Measurements from ENCODE around the gene SLC17A8. TPM values are rescaled to one million over a fixed set of nuclear protein-coding genes. Genes with fewer than 3 reads are reported as not detected.
A peak's percentile ranks its signal among the peaks of the same experiment; 100 is the strongest.

Gene SLC17A8
- total RNA-seq, 1 experiment from 2014 or later: not detected

DNA sequence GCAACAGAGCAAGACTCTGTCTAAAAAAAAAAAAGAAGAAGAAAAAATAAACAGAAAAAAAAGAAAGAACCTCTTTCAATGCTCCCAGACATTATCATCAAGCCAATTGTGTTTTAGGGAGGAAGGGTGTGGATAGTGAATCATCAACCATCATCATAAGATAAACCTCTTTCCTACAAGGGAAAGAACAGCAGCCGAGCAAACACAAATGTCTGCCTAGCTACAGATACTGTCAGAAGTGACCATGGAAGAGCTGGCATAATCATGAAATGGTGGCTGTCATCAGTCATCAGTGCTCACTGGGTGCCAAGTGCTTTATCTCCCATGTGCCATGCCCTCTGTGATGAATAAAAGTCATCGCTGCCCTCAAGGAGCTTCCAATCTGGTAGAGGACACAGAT lies 46.6 kb downstream of the SLC17A8 start:
- ATAC-seq: no peak
- intact Hi-C loops (cut with micrococcal nuclease; ENCODE audit: unreplicated experiment): no loop called here
- Histone ChIP-seq H3K27ac (ENCODE audit: low read length) (no peak overlapping the region), H3K27me3 (ENCODE audit: control insufficient read depth, insufficient read depth, low read length) (peaks cover 2% of the 10 kb centered on the region; the same call in 1 of the 2 replicates), H3K4me3 (ENCODE audit: low read depth in 2 of 2, low read length in 2 of 2) (no peak overlapping the region), H3K4me1 (ENCODE audit: control insufficient read depth, insufficient read depth, low read length) (no peaks in the 10 kb centered on the region), H3K36me3 (ENCODE audit: control insufficient read depth, insufficient read depth, low read length) (no peaks in the 10 kb centered on the region), H3K9me3 (ENCODE audit: control insufficient read depth, insufficient read depth, low read depth, low read length) (no peaks in the 10 kb centered on the region)
- ChIA-PET CTCF (no interaction called here), POLR2A (no interaction called here)
- DNase-seq (ENCODE audit: low read depth, low spot score): no peak
- no TSS peak for BruUV-seq (replicated peaks)
- in situ Hi-C loops (cut with HindIII; ENCODE audit: low pct_unique_long_range_greater_than_20kb, low sequenced_read_pairs): no loop called here
- TF ChIP-seq POLR2AphosphoS5 (IDR thresholded peaks at IDR 0.05; ENCODE audit: low read depth, low read length): no peak
- TF ChIP-seq TCF7L2 (IDR thresholded peaks at IDR 0.05; ENCODE audit: low read depth, low read length): no peak

DNA sequence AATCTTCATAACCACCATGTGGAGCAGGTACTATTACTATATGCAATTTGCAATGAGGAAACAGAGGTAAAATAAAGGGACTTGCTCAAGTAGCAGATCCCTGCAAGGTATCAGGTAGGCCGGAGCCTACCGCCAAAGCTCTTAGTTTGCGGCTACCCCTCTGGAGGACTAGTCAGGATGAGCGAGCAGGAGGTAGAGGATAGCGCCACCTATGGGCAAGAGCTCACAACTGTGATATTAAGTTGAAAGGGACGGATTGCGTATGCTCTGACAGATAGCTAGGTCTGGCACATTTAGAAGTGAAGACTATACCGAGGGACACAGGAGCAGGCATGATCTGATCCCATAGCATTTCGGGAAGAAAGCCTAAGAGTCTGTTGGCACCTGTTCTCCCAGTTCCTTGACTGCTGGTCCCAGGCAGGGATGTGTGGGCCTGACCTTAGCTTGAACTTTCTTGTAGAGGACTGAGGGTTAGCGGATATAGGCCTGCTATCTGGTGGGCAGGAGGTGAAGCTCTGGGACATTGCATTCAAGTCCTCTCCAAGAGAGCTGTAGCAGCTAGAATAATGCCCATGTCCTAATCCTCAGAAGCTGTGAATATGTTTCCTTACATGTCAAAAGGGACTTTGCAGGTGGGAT lies 48.0 kb downstream of the SLC17A8 start:
- BruUV-seq (replicated peaks): no TSS peak
- DNase-seq (ENCODE audit: low read depth, low spot score): peak; percentile 10
- intact Hi-C loops (cut with micrococcal nuclease; ENCODE audit: unreplicated experiment): no loop called here
- no peak for ATAC-seq
- Histone ChIP-seq H3K36me3 (ENCODE audit: control insufficient read depth, insufficient read depth, low read length) (no peaks in the 10 kb centered on the region), H3K27me3 (ENCODE audit: control insufficient read depth, insufficient read depth, low read length) (peaks cover 2% of the 10 kb centered on the region; the same call in 1 of the 2 replicates), H3K4me1 (ENCODE audit: control insufficient read depth, insufficient read depth, low read length) (no peaks in the 10 kb centered on the region), H3K4me3 (ENCODE audit: low read depth in 2 of 2, low read length in 2 of 2) (no peak overlapping the region), H3K27ac (ENCODE audit: low read length) (no peak overlapping the region), H3K9me3 (ENCODE audit: control insufficient read depth, insufficient read depth, low read depth, low read length) (no peaks in the 10 kb centered on the region)
- TF ChIP-seq, protein P1, sequence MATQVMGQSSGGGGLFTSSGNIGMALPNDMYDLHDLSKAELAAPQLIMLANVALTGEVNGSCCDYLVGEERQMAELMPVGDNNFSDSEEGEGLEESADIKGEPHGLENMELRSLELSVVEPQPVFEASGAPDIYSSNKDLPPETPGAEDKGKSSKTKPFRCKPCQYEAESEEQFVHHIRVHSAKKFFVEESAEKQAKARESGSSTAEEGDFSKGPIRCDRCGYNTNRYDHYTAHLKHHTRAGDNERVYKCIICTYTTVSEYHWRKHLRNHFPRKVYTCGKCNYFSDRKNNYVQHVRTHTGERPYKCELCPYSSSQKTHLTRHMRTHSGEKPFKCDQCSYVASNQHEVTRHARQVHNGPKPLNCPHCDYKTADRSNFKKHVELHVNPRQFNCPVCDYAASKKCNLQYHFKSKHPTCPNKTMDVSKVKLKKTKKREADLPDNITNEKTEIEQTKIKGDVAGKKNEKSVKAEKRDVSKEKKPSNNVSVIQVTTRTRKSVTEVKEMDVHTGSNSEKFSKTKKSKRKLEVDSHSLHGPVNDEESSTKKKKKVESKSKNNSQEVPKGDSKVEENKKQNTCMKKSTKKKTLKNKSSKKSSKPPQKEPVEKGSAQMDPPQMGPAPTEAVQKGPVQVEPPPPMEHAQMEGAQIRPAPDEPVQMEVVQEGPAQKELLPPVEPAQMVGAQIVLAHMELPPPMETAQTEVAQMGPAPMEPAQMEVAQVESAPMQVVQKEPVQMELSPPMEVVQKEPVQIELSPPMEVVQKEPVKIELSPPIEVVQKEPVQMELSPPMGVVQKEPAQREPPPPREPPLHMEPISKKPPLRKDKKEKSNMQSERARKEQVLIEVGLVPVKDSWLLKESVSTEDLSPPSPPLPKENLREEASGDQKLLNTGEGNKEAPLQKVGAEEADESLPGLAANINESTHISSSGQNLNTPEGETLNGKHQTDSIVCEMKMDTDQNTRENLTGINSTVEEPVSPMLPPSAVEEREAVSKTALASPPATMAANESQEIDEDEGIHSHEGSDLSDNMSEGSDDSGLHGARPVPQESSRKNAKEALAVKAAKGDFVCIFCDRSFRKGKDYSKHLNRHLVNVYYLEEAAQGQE (IDR thresholded peaks at IDR 0.05; ENCODE audit: insufficient read depth in 1 of 2, low read depth in 2 of 2, low read length in 1 of 2): no peak
- no peak for TF ChIP-seq SIN3A (IDR thresholded peaks at IDR 0.05; ENCODE audit: borderline replicate concordance, insufficient read depth, low read depth, low read length)
- TF ChIP-seq, protein P2, sequence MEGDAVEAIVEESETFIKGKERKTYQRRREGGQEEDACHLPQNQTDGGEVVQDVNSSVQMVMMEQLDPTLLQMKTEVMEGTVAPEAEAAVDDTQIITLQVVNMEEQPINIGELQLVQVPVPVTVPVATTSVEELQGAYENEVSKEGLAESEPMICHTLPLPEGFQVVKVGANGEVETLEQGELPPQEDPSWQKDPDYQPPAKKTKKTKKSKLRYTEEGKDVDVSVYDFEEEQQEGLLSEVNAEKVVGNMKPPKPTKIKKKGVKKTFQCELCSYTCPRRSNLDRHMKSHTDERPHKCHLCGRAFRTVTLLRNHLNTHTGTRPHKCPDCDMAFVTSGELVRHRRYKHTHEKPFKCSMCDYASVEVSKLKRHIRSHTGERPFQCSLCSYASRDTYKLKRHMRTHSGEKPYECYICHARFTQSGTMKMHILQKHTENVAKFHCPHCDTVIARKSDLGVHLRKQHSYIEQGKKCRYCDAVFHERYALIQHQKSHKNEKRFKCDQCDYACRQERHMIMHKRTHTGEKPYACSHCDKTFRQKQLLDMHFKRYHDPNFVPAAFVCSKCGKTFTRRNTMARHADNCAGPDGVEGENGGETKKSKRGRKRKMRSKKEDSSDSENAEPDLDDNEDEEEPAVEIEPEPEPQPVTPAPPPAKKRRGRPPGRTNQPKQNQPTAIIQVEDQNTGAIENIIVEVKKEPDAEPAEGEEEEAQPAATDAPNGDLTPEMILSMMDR (IDR thresholded peaks at IDR 0.05): peak; percentile 70
- CTCF ChIA-PET: interaction anchor here (0.5 to 1.1 kb wide), 3 partner anchors 42 to 318 kb away, joined by 3 to 9 read pairs (median 3); no protein-coding TSS in a partner anchor
- in situ Hi-C loops (cut with HindIII; ENCODE audit: low pct_unique_long_range_greater_than_20kb, low sequenced_read_pairs): no loop called here
- POLR2A ChIA-PET: no interaction called here

DNA sequence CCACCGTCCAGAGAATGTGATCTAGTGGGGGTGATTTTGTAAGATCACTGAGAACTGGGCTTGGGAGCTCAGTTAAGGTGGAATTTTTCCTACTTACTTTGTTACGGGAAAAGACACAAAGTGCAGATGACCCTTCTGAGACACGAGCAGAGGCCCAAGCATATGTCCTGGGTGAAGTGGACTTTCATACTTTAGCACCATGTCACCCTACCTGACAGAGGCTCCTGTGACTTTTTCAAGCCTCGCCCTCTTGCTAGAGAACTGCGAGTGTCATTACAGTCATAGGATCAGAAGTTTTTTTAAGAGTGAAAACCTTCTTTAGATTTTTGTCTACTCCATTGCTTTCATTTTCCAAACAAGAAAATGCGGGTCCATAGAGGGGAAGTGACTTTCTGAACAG lies 56.1 kb downstream of the SLC17A8 start:
- ChIA-PET POLR2A (no interaction called here), CTCF (no interaction called here)
- DNase-seq (ENCODE audit: low read depth, low spot score): no peak
- in situ Hi-C loops (cut with HindIII; ENCODE audit: low pct_unique_long_range_greater_than_20kb, low sequenced_read_pairs) (no loop called here), intact Hi-C loops (cut with micrococcal nuclease; ENCODE audit: unreplicated experiment) (no loop called here)
- H3K4me1 ChIP-seq (ENCODE audit: control insufficient read depth, insufficient read depth, low read length): no peaks in the 10 kb centered on the region
- H3K9me3 ChIP-seq (ENCODE audit: control insufficient read depth, insufficient read depth, low read depth, low read length): no peaks in the 10 kb centered on the region
- BruUV-seq (replicated peaks): no TSS peak
- no peak overlapping the region for H3K4me3 ChIP-seq (ENCODE audit: low read depth in 2 of 2, low read length in 2 of 2)
- peaks cover under 1% of the 10 kb centered on the region; the same call in 1 of the 2 replicates for H3K27me3 ChIP-seq (ENCODE audit: control insufficient read depth, insufficient read depth, low read length)
- TF ChIP-seq TCF7L2 (IDR thresholded peaks at IDR 0.05; ENCODE audit: low read depth, low read length) (no peak), POLR2AphosphoS5 (IDR thresholded peaks at IDR 0.05; ENCODE audit: low read depth, low read length) (no peak), SIN3A (IDR thresholded peaks at IDR 0.05; ENCODE audit: borderline replicate concordance, insufficient read depth, low read depth, low read length) (no peak)
- TF ChIP-seq, protein P1 (IDR thresholded peaks at IDR 0.05; ENCODE audit: insufficient read depth in 1 of 2, low read depth in 2 of 2, low read length in 1 of 2): no peak
- TF ChIP-seq, protein P2 (IDR thresholded peaks at IDR 0.05): no peak
- H3K27ac ChIP-seq (ENCODE audit: low read length): no peak overlapping the region
- ATAC-seq: no peak
- H3K36me3 ChIP-seq (ENCODE audit: control insufficient read depth, insufficient read depth, low read length): no peaks in the 10 kb centered on the region
